Fibroblast of gingiva (primary cell): ENCODE data around the gene CMIP.

Experiments used
- DNase-seq: peaks from one replicate; pipeline ENCODE4 v3.0.0-alpha.2; 2011; ENCODE audit warnings: low read depth

The CMIP gene

GRCh38 chr16:81748476-81749198 lies 304.0 kb downstream of the CMIP start:
- DNase-seq: no peak

DNA sequence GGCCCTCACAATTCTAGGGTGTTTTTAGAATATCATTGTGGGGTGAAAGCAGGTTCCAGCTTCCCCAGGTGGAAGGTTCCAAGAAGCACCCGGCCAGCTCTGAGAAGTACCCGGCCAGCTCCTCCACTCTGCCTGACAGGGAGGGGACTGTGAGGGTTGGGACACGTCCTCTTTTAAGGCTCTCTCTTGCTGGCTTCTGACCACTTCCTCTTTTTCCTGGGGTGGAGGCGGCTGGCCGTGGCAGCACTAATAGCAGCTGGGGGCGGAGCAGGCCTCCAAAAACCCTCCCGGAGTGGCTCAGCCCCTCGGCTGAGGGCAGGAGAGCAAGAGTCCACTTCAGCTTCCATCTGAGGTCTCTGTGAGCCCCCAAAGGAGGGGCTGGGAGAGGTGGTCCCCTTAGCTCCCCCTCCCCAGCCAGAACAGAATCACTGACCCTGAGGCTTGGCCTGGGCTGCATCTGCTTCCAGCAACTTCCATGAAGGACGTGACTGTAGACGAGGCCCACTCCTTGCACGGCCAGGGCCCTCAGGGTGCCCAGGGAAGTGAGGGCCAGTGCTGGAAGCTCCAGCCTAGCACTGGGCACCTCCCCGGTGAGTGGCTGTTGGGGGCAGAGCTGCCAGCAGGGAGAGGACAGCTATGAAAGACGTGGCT lies 307.7 kb downstream of the CMIP start:
- DNase-seq: no peak

- DNase-seq: no peak
These were observed 308.2 kb downstream of the CMIP start for GRCh38 chr16:81752876-81753227.

- DNase-seq: no peak
These were observed 310.2 kb downstream of the CMIP start for GRCh38 chr16:81754858-81755257.

GRCh38 chr16:81755915-81756614 lies 311.5 kb downstream of the CMIP start:
- no peak for DNase-seq

GRCh38 chr16:81756615-81757356 lies 312.2 kb downstream of the CMIP start:
- DNase-seq: no peak

DNA sequence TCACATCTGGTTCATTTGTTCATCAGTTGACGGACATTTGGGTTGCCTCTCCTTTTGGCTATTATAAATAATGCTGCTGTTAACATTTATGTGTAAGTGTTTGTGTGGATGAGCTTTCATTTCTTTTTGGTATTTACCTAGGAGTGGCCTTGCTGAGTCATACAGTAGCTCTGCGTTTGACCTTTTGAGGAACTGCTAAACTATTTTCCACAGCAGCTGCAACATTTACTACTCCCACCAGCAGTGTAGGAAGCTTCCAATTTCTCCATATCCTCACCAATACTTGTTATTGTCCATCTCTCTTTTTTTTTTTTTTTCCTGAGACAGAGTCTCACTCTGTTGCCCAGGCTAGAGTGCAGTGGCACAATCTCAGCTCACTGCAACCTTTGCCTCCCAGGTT lies 313.8 kb downstream of the CMIP start:
- no peak for DNase-seq
